ENCODE measurements around the gene SLC25A22. TPM values are rescaled to one million over a fixed set of nuclear protein-coding genes. Genes with fewer than 3 reads are reported as not detected.

The SLC25A22 gene
- total RNA-seq, 1 donor from 2014 or later, result 3.9 TPM

DNA sequence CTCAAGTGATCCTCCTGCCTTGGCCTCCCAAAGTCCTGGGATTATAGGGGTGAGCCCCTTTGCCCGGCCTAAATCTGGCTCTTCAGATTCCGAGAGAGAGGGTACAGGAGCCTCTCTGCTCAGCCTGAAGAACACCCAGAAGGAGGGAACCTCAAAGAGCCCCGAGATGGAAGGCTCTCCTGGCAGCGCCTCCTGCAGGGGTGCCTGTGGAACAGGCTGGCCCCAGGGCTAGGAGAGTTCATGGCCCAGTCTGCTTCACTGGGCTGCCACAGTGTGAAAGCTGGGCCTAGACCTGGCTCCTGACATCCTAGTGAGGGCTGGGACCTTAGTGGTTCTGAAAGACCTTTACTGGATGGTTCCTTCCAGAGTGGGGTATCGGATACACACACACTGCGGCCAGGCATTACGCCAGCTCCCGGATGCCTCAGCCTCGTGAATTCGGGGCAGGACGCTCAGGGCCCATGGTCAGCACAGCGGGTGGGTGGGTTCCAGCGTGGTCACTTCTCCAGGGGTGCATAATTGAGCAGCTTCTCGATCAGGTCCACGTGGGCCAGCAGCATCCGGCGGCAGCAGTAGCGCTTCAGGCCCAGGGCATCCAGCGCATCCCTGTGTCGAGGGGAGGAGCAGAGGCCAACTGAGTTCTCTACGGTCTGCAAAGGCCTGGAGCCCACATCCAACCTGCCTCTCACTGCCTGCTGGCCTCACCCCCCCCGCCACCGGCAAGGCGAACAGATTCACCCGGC, 42.0 kb upstream of the SLC25A22 start:
- Histone ChIP-seq H3K9me3 (replicated peaks) (no peaks in the 10 kb centered on the region), H3K4me3 (peak overlapping the region; percentile 97), H3K27me3 (ENCODE audit: low read depth) (no peaks in the 10 kb centered on the region), H3K36me3 (peaks cover 50% of the 10 kb centered on the region), H3K27ac (replicated peaks) (peak overlapping the region; percentile 19), H3K4me1 (peaks cover 97% of the 10 kb centered on the region)
- intact Hi-C loops (cut with micrococcal nuclease), result no loop called here
- no peak for TF ChIP-seq CTCF (IDR thresholded peaks at IDR 0.05; ENCODE audit: borderline replicate concordance)
- DNase-seq, result no peak

- intact Hi-C loops (cut with micrococcal nuclease), result no loop called here
- H3K4me3 ChIP-seq, result no peak overlapping the region
- peaks cover 50% of the 10 kb centered on the region for H3K36me3 ChIP-seq
- TF ChIP-seq CTCF (IDR thresholded peaks at IDR 0.05; ENCODE audit: borderline replicate concordance), result no peak
- H3K9me3 ChIP-seq (replicated peaks), result no peaks in the 10 kb centered on the region
- H3K27ac ChIP-seq (replicated peaks), result peak overlapping the region; percentile 49
- H3K4me1 ChIP-seq, result peaks cover 97% of the 10 kb centered on the region
- no peak for DNase-seq
- H3K27me3 ChIP-seq (ENCODE audit: low read depth), result no peaks in the 10 kb centered on the region
Observed at GRCh38 chr11:839280-839623, 41.2 kb upstream of the SLC25A22 start.

DNA sequence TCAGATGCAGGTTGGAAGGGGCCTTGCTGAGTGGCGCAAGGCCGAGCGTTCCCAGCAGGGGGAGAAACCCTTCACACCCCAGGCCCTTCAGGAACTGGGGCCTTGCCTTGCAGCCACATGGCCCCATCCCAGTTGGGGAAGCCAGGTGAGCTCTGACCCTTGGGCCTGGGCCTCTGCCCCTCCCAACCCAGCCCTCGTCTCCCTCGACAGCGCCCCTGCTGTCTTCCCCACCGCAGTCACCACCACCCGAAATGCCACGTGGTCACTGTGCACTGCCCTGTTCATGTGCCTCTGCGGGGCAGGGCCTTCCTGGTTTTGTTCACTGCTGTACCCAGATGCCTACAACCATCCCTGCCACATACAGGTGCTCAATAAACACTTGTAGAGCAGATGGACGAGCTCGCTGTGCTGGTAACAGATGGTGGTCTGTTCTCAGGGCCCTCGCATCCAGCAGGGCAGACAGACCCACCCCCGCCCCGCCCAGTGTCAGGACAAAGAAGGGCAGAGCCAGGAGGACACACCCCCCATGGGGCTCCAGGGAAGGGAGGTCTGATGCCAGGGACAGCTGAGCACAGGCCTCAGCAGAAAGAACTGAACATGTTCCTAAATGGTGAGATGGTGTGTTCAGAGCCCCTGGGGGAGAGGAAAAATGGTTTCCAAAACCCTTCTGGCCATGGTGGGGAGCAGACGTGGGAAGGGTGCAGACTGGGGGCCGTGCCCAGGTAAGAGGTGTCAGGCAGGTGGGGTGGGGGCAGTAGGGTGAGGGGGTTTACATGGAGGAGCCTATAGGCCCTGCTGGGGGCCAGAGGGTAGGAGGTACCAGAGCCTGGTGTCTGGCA, 40.6 kb upstream of the SLC25A22 start:
- peaks cover 50% of the 10 kb centered on the region for H3K36me3 ChIP-seq
- DNase-seq, result no peak
- peak; percentile 32 for TF ChIP-seq CTCF (IDR thresholded peaks at IDR 0.05; ENCODE audit: borderline replicate concordance)
- no peaks in the 10 kb centered on the region for H3K27me3 ChIP-seq (ENCODE audit: low read depth)
- H3K4me3 ChIP-seq, result peak overlapping the region; percentile 1
- no peaks in the 10 kb centered on the region for H3K9me3 ChIP-seq (replicated peaks)
- peak overlapping the region; percentile 49 for H3K27ac ChIP-seq (replicated peaks)
- peaks cover 97% of the 10 kb centered on the region for H3K4me1 ChIP-seq
- intact Hi-C loops (cut with micrococcal nuclease), result no loop called here

- no peaks in the 10 kb centered on the region for H3K9me3 ChIP-seq (replicated peaks)
- H3K4me3 ChIP-seq, result no peak overlapping the region
- H3K27me3 ChIP-seq (ENCODE audit: low read depth), result no peaks in the 10 kb centered on the region
- H3K4me1 ChIP-seq, result peaks cover 96% of the 10 kb centered on the region
- no peak for TF ChIP-seq CTCF (IDR thresholded peaks at IDR 0.05; ENCODE audit: borderline replicate concordance)
- peaks cover 50% of the 10 kb centered on the region for H3K36me3 ChIP-seq
- intact Hi-C loops (cut with micrococcal nuclease), result no loop called here
- peak overlapping the region; percentile 45 for H3K27ac ChIP-seq (replicated peaks)
- DNase-seq, result no peak
Observed at GRCh38 chr11:837990-838307, 39.9 kb upstream of the SLC25A22 start.

DNA sequence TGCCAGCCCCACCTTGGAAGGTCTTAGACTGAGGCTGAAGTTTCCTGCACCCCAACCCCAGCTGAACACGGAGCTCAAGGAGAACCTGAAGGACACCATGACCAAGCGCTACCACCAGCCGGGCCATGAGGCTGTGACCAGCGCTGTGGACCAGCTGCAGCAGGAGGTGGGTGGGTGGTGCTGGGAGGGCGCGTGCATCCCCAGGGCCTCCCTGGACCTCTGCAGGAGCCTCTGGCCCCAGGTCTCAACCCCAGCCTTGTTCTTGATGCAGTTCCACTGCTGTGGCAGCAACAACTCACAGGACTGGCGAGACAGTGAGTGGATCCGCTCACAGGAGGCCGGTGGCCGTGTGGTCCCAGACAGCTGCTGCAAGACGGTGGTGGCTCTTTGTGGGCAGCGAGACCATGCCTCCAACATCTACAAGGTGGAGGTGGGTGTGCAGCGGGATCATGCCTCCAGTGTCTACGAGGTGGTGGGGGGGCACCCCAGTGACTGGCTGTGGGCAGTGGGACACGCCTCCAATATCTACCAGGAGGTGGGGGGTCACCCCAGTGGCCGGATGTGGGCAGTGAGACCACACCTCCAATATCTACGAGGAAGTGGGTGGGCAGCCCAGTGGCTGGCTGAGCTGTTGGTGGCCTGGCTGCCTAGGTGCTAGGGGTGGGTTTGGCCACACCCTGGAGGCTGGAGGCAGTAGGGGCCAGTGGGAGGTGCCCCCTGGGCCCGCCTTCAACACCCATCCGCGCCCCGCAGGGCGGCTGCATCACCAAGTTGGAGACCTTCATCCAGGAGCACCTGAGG, 39.3 kb upstream of the SLC25A22 start:
- H3K4me3 ChIP-seq, result no peak overlapping the region
- no peak for DNase-seq
- peaks cover 50% of the 10 kb centered on the region for H3K36me3 ChIP-seq
- H3K27ac ChIP-seq (replicated peaks), result peak overlapping the region; percentile 45
- no peaks in the 10 kb centered on the region for H3K9me3 ChIP-seq (replicated peaks)
- TF ChIP-seq CTCF (IDR thresholded peaks at IDR 0.05; ENCODE audit: borderline replicate concordance), result no peak
- H3K27me3 ChIP-seq (ENCODE audit: low read depth), result no peaks in the 10 kb centered on the region
- intact Hi-C loops (cut with micrococcal nuclease), result no loop called here
- H3K4me1 ChIP-seq, result peaks cover 94% of the 10 kb centered on the region

Measured in left ventricle myocardium inferior (tissue), 1 donor.